PC-3 (cell line): ENCODE results near the gene DNAAF5.

Experiments used
- EZH2 ChIP-seq: fragments of 300-600 bp; sonication (generic); IDR thresholded peaks from one replicate; pipeline ENCODE4 v1.6.1; 2017; ENCODE audit warnings: antibody characterized with exemption, mild to moderate bottlenecking, low read length; ENCODE audit not compliant: unreplicated experiment
- EZH2phosphoT487 ChIP-seq: fragments of 300-600 bp; sonication (generic); IDR thresholded peaks from 2 replicates; pipeline ENCODE4 v1.6.1; 2018; ENCODE audit warnings: mild to moderate bottlenecking, antibody characterized with exemption, low read length, borderline replicate concordance
- TF ChIP-seq, protein P1 (sequence below): fragments of 300-600 bp; sonication (generic); conservative IDR thresholded peaks from 2 replicates; pipeline ENCODE4 v1.5.1; 2017; ENCODE audit warnings: antibody characterized with exemption, low read depth, mild to moderate bottlenecking, low read length

DNA sequence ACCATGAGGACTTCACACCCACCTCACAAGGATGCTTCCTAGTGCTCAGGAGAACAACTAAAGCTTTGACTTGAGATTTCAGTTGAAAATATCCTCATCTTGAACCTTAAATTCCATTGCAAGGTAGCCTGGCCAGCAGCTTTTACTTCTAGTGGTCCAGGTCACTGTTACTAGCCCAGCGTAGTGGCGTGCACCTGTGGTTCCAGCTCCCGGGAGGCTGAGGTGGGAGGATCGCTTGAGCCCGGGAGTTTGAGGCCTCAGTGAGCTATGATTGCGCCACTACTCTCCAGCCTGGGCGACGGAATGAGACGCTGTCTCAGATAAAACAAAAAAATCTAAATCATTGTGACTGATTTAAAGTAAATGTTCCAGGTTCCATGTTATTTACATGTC, 28.9 kb downstream of the DNAAF5 start:
- TF ChIP-seq, protein P1, sequence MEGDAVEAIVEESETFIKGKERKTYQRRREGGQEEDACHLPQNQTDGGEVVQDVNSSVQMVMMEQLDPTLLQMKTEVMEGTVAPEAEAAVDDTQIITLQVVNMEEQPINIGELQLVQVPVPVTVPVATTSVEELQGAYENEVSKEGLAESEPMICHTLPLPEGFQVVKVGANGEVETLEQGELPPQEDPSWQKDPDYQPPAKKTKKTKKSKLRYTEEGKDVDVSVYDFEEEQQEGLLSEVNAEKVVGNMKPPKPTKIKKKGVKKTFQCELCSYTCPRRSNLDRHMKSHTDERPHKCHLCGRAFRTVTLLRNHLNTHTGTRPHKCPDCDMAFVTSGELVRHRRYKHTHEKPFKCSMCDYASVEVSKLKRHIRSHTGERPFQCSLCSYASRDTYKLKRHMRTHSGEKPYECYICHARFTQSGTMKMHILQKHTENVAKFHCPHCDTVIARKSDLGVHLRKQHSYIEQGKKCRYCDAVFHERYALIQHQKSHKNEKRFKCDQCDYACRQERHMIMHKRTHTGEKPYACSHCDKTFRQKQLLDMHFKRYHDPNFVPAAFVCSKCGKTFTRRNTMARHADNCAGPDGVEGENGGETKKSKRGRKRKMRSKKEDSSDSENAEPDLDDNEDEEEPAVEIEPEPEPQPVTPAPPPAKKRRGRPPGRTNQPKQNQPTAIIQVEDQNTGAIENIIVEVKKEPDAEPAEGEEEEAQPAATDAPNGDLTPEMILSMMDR, result no peak
- TF ChIP-seq EZH2, result no peak
- TF ChIP-seq EZH2phosphoT487, result no peak
